ENCODE measurements around the gene MRM2.

- no peak for TF ChIP-seq POLR2A (IDR thresholded peaks at IDR 0.05)
- TF ChIP-seq POLR2AphosphoS5 (IDR thresholded peaks at IDR 0.05): no peak
- no peak for TF ChIP-seq CTCF (IDR thresholded peaks at IDR 0.05)
- no peak for TF ChIP-seq EP300 (IDR thresholded peaks at IDR 0.05)
Observed at GRCh38 chr7:2288503-2288902, 46.5 kb upstream of the MRM2 start.

Data from gastroesophageal sphincter (tissue), 3 donors.